Thoracic aorta (tissue), 2 donors: ENCODE data around the gene DMBX1. TPM values are rescaled to one million over a fixed set of nuclear protein-coding genes. Genes with fewer than 3 reads are reported as not detected.

ENCODE experiments used
- ATAC-seq: fragments of 150-250 bp; one replicate; pipeline ENCODE4 v1.8.0; 2017; ENCODE audit warnings: low read depth; ENCODE audit not compliant: insufficient number of reproducible peaks, low FRiP score
- DNase-seq: peaks from one replicate; pipeline ENCODE4 v3.0.0-alpha.2; 2020; ENCODE audit warnings: low spot score
- H3K27ac ChIP-seq, 2 donors: fragments of 200-600 bp; sonication (generic); 1 replicate in 1 of 2; 2 replicates in 1 of 2; pipeline ENCODE4 v1.5.1; 2016; ENCODE audit warnings: mild to moderate bottlenecking in 2 of 2, moderate library complexity in 2 of 2
- H3K27me3 ChIP-seq: fragments of 200-600 bp; sonication (generic); replicated peaks from 2 replicates; pipeline ENCODE4 v1.6.0; 2016; ENCODE audit warnings: mild to moderate bottlenecking; ENCODE audit not compliant: insufficient read depth
- H3K36me3 ChIP-seq: fragments of 200-600 bp; sonication (generic); one replicate; pipeline ENCODE4 v1.5.1; 2016
- H3K4me1 ChIP-seq, 2 donors: fragments of 200-600 bp; sonication (generic); 1 replicate in 1 of 2; 2 replicates in 1 of 2; pipeline versions ENCODE4 v1.5.1 to v1.6.0; 2016; ENCODE audit warnings: low read depth in 2 of 2, mild to moderate bottlenecking in 1 of 2; ENCODE audit not compliant: control insufficient read depth in 1 of 2
- H3K4me3 ChIP-seq: fragments of 200-600 bp; sonication (generic); 2 replicates; pipeline ENCODE4 v1.5.1; 2016; ENCODE audit warnings: mild to moderate bottlenecking
- H3K9me3 ChIP-seq: fragments of 200-600 bp; sonication (generic); 2 replicates; pipeline ENCODE4 v1.5.1; 2016
- CTCF ChIP-seq: fragments of 200-600 bp; sonication (generic); IDR thresholded peaks from one replicate; pipeline ENCODE4 v1.5.1; 2019; ENCODE audit warnings: antibody characterized with exemption
- total RNA-seq, 2 donors: library from RNA; depleted of rRNA; stranded (reverse); fragments of >200 nt; gene quantifications; one replicate each; pipeline versions ENCODE4 v1.1.0 to v1.2.3, GENCODE V29; 2016

DMBX1 gene
- total RNA-seq, 2 donors from 2014 or later: not detected

GRCh38 chr1:46461017-46461808 lies 28.4 kb upstream of the DMBX1 start:
- ATAC-seq (no peak), DNase-seq (no peak)
- Histone ChIP-seq H3K36me3 (no peaks in the 10 kb centered on the region), H3K27ac (no peak overlapping the region), H3K27me3 (no peaks in the 10 kb centered on the region), H3K9me3 (no peaks in the 10 kb centered on the region), H3K4me3 (no peak overlapping the region), H3K4me1 (peaks cover 0 to 3% of the 10 kb centered on the region in 2 donors)
- no peak for TF ChIP-seq CTCF

- TF ChIP-seq CTCF: no peak
- ATAC-seq (no peak), DNase-seq (no peak)
- no peak overlapping the region for H3K27ac ChIP-seq
- H3K4me1 ChIP-seq: peaks cover 2 to 6% of the 10 kb centered on the region in 2 donors
- no peak overlapping the region for H3K4me3 ChIP-seq
- H3K36me3 ChIP-seq: no peaks in the 10 kb centered on the region
- H3K27me3 ChIP-seq: no peaks in the 10 kb centered on the region
- no peaks in the 10 kb centered on the region for H3K9me3 ChIP-seq
Measured at GRCh38 chr1:46461809-46462448, 27.7 kb upstream of the DMBX1 start.

GRCh38 chr1:46464013-46464548 lies 25.6 kb upstream of the DMBX1 start:
- DNase-seq: no peak
- Histone ChIP-seq H3K9me3 (no peaks in the 10 kb centered on the region), H3K4me1 (peaks cover 7 to 10% of the 10 kb centered on the region in 2 donors), H3K27ac (no peak overlapping the region), H3K4me3 (no peak overlapping the region), H3K27me3 (no peaks in the 10 kb centered on the region), H3K36me3 (no peaks in the 10 kb centered on the region)
- TF ChIP-seq CTCF: no peak
- no peak for ATAC-seq

GRCh38 chr1:46464915-46465314 lies 24.7 kb upstream of the DMBX1 start:
- no peak for DNase-seq
- Histone ChIP-seq H3K4me3 (no peak overlapping the region), H3K36me3 (no peaks in the 10 kb centered on the region), H3K9me3 (no peaks in the 10 kb centered on the region), H3K27me3 (no peaks in the 10 kb centered on the region), H3K27ac (no peak overlapping the region), H3K4me1 (peaks cover 7 to 10% of the 10 kb centered on the region in 2 donors)
- TF ChIP-seq CTCF: no peak
- ATAC-seq: no peak

- DNase-seq: no peak
- no peak for ATAC-seq
- Histone ChIP-seq H3K27ac (no peak overlapping the region), H3K9me3 (no peaks in the 10 kb centered on the region), H3K36me3 (no peaks in the 10 kb centered on the region), H3K4me3 (peak overlapping the region; percentile 93), H3K27me3 (no peaks in the 10 kb centered on the region), H3K4me1 (peaks cover 7 to 10% of the 10 kb centered on the region in 2 donors)
- TF ChIP-seq CTCF: no peak
Measured at GRCh38 chr1:46465981-46466476, 23.6 kb upstream of the DMBX1 start.
